ENCODE data around the gene ADGRG3. TPM values are rescaled to one million over a fixed set of nuclear protein-coding genes. Genes with fewer than 3 reads are reported as not detected.

The ADGRG3 gene
- total and polyA plus RNA-seq, 2 of the 13 experiments (the other 11 are each of a cell fraction or from before 2014, with no cell fraction given), result 2.7 to 11.8 TPM

DNA sequence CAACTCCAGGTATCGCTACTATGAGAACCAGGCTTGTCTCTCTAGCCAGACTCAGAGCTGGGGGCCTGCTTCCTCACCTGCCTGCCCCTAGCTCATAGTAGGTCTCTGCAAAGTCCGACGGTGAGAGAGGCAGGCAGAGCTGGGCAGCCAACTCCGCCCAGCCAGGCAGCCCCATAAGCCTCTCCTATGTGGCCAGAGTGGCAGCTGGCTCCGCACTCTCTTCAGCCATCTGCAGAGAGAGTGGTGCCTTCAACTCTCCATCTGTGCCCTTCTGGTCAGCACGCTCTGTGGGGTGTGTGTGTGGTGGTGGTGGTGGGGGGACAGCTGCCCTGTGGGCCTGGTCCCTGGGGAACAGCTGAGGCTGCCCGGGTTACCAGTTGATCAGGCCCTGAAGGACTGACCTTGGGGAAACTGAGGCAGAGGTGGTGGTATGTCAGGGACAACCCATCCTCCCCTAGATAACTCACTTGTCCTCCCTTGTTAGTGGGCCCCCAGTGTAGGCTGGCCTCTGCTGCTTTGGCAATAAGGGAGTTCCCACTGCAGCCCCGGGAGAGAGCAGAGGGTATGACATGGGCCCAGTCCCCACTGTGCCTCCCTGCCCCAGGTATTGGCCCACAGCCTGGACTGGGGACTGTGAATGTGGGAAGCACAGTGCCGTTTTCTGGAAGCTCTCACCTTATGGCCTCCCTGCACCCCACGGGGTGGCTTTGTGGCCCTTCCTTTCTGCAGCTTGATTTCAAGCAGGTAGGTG, 41.5 kb upstream of the ADGRG3 start:
- Histone ChIP-seq H3K4me1 (ENCODE audit: insufficient read depth, low read length) (peaks cover 46% of the 10 kb centered on the region), H3K27ac (ENCODE audit: extremely low read length, insufficient read depth, low read length) (no peak overlapping the region)
- WGBS (ENCODE audit: low lambda C conversion rate), result 81% methylated on average over 10 of the region's 10 CpGs

More for the DNA sequence above, 41.5 kb upstream of the ADGRG3 start:
- no peaks in the 10 kb centered on the region for H3K36me3 ChIP-seq (replicated peaks in 1 of 2; ENCODE audit: control insufficient read depth in 1 of 2, insufficient read depth in 2 of 2, low read length in 2 of 2)
- ATAC-seq (no peak), FAIRE-seq (no peak), DNase-seq (ENCODE audit: low spot score) (no peak)
- no peak overlapping the region for H3K9ac ChIP-seq (ENCODE audit: insufficient read depth, low read depth, low read length)
- H3K27me3 ChIP-seq (ENCODE audit: control insufficient read depth in 1 of 2, insufficient read depth in 2 of 2, low read length in 2 of 2), result no peaks in the 10 kb centered on the region
- TF ChIP-seq NRL (CRISPR knock-in tag; IDR thresholded peaks at IDR 0.05; ENCODE audit: borderline replicate concordance) (0 out of 2 replicates have a peak, but pooled peaks have one; percentile 23), TEAD2 (CRISPR knock-in tag; IDR thresholded peaks at IDR 0.05) (no peak), ZNF280B (CRISPR knock-in tag; IDR thresholded peaks at IDR 0.05; ENCODE audit: borderline replicate concordance) (peak; percentile 31; the same call in 1 of the 2 replicates), RARA (CRISPR knock-in tag; IDR thresholded peaks at IDR 0.05) (no peak)
- no peaks in the 10 kb centered on the region for H3K9me3 ChIP-seq (ENCODE audit: low read length)
- H2AFZ ChIP-seq (ENCODE audit: low read length), result no peak overlapping the region
- ChIA-PET CTCF (ENCODE audit: low intra/inter-chr PET ratio, low total read pairs) (no interaction called here), POLR2A (interaction anchor here (1.0 kb wide), 1 partner anchor 20 kb away, joined by 3 read pairs; no protein-coding TSS in a partner anchor)
- no TSS peak for BruUV-seq (replicated peaks)
- no peak overlapping the region for H3K4me3 ChIP-seq (replicated peaks in 1 of 3; ENCODE audit: insufficient read depth in 1 of 3, low read depth in 2 of 3, low read length in 3 of 3)
- no peaks in the 10 kb centered on the region for H4K20me1 ChIP-seq (ENCODE audit: insufficient read depth, low read length)
- no peak overlapping the region for H3K4me2 ChIP-seq (ENCODE audit: low read depth, low read length)
- intact Hi-C loops (cut with micrococcal nuclease; ENCODE audit: unreplicated experiment) (no loop called here), in situ Hi-C loops (cut with HindIII; ENCODE audit: extremely low pct_ligation_motif_present, low pct_unique_long_range_greater_than_20kb) (no loop called here)
- no peaks in the 10 kb centered on the region for H3K79me2 ChIP-seq (ENCODE audit: insufficient read depth, low read length)

Measured in HepG2 (cell line).